ENCODE measurements around the gene EPB41L3. TPM values are rescaled to one million over a fixed set of nuclear protein-coding genes. Genes with fewer than 3 reads are reported as not detected.

Gene EPB41L3
- total RNA-seq, 5 donors from 2014 or later (not counting 1 experiment from before 2014, with no cell fraction given): 0.41 to 3.8 (median 3.6) TPM

DNA sequence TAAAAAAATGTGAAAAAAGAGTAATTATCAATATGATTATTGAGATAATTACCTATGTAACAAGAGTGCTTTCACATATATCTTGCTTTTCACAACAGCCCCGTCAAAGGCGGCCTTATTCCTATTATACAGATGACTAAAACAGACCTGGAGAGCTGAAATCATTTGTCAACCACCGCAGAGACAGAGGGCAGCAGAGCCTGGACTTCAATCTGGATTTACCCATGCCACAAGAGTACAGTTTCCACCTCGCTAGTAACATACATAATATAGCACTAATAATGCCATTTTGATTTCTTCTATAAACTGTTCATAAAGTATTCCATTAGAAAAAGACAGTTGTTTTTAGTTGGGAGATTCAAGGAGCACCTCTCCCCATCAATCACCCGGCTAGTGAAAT lies 121.8 kb downstream of the EPB41L3 start:
- peaks cover 0 to 6% of the 10 kb centered on the region in 2 experiments for H3K27me3 ChIP-seq (replicated peaks in 1 of 2; ENCODE audit: control insufficient read depth in 2 of 2, extremely low read depth in 1 of 2, insufficient read depth in 2 of 2, low read length in 1 of 2)
- H3K4me1 ChIP-seq (ENCODE audit: control insufficient read depth in 1 of 2, extremely low read depth in 1 of 2, insufficient read depth in 2 of 2, low read length in 2 of 2): no peaks in the 10 kb centered on the region
- no peaks in the 10 kb centered on the region for H3K9me3 ChIP-seq
- Mint-ChIP-seq H3K27ac (no peak overlapping the region), H3K4me3 (no peak overlapping the region), H3K36me3 (no peaks in the 10 kb centered on the region), H3K9me3 (no peaks in the 10 kb centered on the region), H3K27me3 (peaks cover 1 to 8% of the 10 kb centered on the region in 2 donors), H3K4me1 (no peaks in the 10 kb centered on the region)
- H3K36me3 ChIP-seq (ENCODE audit: control insufficient read depth in 2 of 2, extremely low read depth in 1 of 2, insufficient read depth in 1 of 2, low read length in 1 of 2): no peaks in the 10 kb centered on the region
- ATAC-seq (replicated peaks in 1 of 4): no peak
- H3K4me3 ChIP-seq (ENCODE audit: control insufficient read depth in 1 of 2, extremely low read depth in 1 of 2, low read length in 1 of 2): no peak overlapping the region
- WGBS (ENCODE audit: insufficient coverage): no CpG with 5 or more reads among the region's 5 CpGs
- ChIA-PET CTCF (no interaction called here), POLR2A (no interaction called here)
- no peak for DNase-seq
- H3K27ac ChIP-seq (ENCODE audit: low read length): no peak overlapping the region

DNA sequence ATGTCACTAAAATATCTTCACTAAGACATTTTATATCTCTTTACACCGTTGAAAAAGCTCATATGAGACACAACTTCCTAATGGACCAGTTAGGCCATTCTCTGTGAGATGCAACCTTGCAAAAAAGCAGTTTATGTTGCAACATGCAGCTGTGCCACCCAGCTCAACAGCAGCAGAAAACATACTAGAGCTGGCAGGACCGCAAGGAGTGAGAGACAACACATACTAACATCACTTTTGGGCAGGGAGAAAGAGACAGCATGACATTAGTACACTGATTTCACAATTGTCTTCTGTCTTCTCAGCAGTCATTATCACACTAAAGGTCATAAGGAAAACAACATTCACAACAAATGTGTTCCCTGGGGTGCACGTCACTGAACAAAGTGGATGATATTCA lies 122.9 kb downstream of the EPB41L3 start:
- peaks cover 2 to 11% of the 10 kb centered on the region in 2 donors for H3K27me3 Mint-ChIP-seq
- WGBS (ENCODE audit: insufficient coverage): 56% methylated on average over 2 of the region's 3 CpGs
- Histone ChIP-seq H3K27ac (ENCODE audit: low read length) (no peak overlapping the region), H3K4me3 (ENCODE audit: control insufficient read depth in 1 of 2, extremely low read depth in 1 of 2, low read length in 1 of 2) (no peak overlapping the region), H3K4me1 (ENCODE audit: control insufficient read depth in 1 of 2, extremely low read depth in 1 of 2, insufficient read depth in 2 of 2, low read length in 2 of 2) (no peaks in the 10 kb centered on the region), H3K9me3 (no peaks in the 10 kb centered on the region), H3K36me3 (ENCODE audit: control insufficient read depth in 2 of 2, extremely low read depth in 1 of 2, insufficient read depth in 1 of 2, low read length in 1 of 2) (no peaks in the 10 kb centered on the region), H3K27me3 (replicated peaks in 1 of 2; ENCODE audit: control insufficient read depth in 2 of 2, extremely low read depth in 1 of 2, insufficient read depth in 2 of 2, low read length in 1 of 2) (peaks cover 0 to 8% of the 10 kb centered on the region in 2 experiments)
- CTCF ChIA-PET: interaction anchor here (0.5 to 0.8 kb wide), 2 partner anchors 10 to 17 kb away, joined by 3 to 4 read pairs; no protein-coding TSS in a partner anchor
- no peaks in the 10 kb centered on the region for H3K9me3 Mint-ChIP-seq
- DNase-seq (no peak), ATAC-seq (replicated peaks in 1 of 4) (no peak)
- POLR2A ChIA-PET: no interaction called here
- no peaks in the 10 kb centered on the region for H3K36me3 Mint-ChIP-seq
- no peak overlapping the region for H3K4me3 Mint-ChIP-seq
- H3K27ac Mint-ChIP-seq: no peak overlapping the region
- no peaks in the 10 kb centered on the region for H3K4me1 Mint-ChIP-seq

DNA sequence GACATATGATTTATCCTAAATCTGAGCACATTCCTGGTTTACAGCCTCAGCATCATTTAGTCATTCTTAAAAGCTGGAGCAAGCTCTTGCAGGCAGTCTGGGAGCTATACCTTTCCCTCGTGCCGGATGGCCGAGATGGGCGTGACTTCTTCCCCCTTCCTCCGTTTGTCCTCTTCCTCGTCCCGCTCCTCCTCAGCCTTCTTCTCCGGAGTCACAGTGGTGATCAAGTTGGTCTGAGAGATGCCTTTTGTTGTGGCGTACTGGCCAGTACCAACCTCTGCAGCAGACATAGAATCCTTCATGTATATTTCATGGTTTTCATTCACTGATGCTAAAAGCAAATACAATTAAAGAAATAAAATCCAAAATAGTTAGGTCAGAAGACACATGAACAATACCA lies 124.2 kb downstream of the EPB41L3 start:
- H3K27ac Mint-ChIP-seq: no peak overlapping the region
- Histone ChIP-seq H3K36me3 (ENCODE audit: control insufficient read depth in 2 of 2, extremely low read depth in 1 of 2, insufficient read depth in 1 of 2, low read length in 1 of 2) (no peaks in the 10 kb centered on the region), H3K27ac (ENCODE audit: low read length) (no peak overlapping the region), H3K27me3 (replicated peaks in 1 of 2; ENCODE audit: control insufficient read depth in 2 of 2, extremely low read depth in 1 of 2, insufficient read depth in 2 of 2, low read length in 1 of 2) (peaks cover 0 to 11% of the 10 kb centered on the region in 2 experiments), H3K9me3 (no peaks in the 10 kb centered on the region), H3K4me1 (ENCODE audit: control insufficient read depth in 1 of 2, extremely low read depth in 1 of 2, insufficient read depth in 2 of 2, low read length in 2 of 2) (no peaks in the 10 kb centered on the region), H3K4me3 (ENCODE audit: control insufficient read depth in 1 of 2, extremely low read depth in 1 of 2, low read length in 1 of 2) (no peak overlapping the region)
- ChIA-PET CTCF (no interaction called here), POLR2A (no interaction called here)
- DNase-seq (no peak), ATAC-seq (replicated peaks in 1 of 4) (no peak)
- no peaks in the 10 kb centered on the region for H3K36me3 Mint-ChIP-seq
- H3K4me1 Mint-ChIP-seq: no peaks in the 10 kb centered on the region
- H3K4me3 Mint-ChIP-seq: no peak overlapping the region
- no CpG with 5 or more reads among the region's 9 CpGs for WGBS (ENCODE audit: insufficient coverage)
- H3K9me3 Mint-ChIP-seq: no peaks in the 10 kb centered on the region
- peaks cover 8 to 20% of the 10 kb centered on the region in 2 donors for H3K27me3 Mint-ChIP-seq

DNA sequence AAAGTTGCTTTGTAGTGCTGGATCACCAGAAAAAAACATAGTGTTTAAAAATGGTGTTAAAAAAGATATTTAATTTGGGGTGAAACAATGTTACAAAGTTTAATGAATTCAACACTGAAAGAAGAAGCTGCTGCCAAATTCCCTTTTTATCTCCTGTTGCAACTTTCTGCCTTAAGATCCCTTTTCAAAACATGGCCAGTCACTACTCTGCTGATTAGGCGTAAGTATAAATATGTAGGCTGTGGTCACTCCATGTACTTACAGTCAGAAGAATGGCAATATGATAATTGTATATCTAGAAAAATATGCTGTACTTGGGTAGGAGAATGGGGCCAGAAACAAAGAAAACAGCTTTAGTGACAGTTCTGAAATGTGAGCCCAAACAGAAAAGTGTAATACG lies 124.8 kb downstream of the EPB41L3 start:
- ATAC-seq (replicated peaks in 1 of 4): no peak
- H3K27ac Mint-ChIP-seq: no peak overlapping the region
- WGBS (ENCODE audit: insufficient coverage): no CpG with 5 or more reads among the region's 2 CpGs
- no peak overlapping the region for H3K27ac ChIP-seq (ENCODE audit: low read length)
- peaks cover 8 to 20% of the 10 kb centered on the region in 2 donors for H3K27me3 Mint-ChIP-seq
- H3K9me3 ChIP-seq: no peaks in the 10 kb centered on the region
- no peak overlapping the region for H3K4me3 ChIP-seq (ENCODE audit: control insufficient read depth in 1 of 2, extremely low read depth in 1 of 2, low read length in 1 of 2)
- peaks cover 0 to 11% of the 10 kb centered on the region in 2 experiments for H3K27me3 ChIP-seq (replicated peaks in 1 of 2; ENCODE audit: control insufficient read depth in 2 of 2, extremely low read depth in 1 of 2, insufficient read depth in 2 of 2, low read length in 1 of 2)
- H3K4me3 Mint-ChIP-seq: no peak overlapping the region
- no peaks in the 10 kb centered on the region for H3K36me3 Mint-ChIP-seq
- ChIA-PET POLR2A (no interaction called here), CTCF (no interaction called here)
- no peaks in the 10 kb centered on the region for H3K4me1 Mint-ChIP-seq
- H3K9me3 Mint-ChIP-seq: no peaks in the 10 kb centered on the region
- no peaks in the 10 kb centered on the region for H3K36me3 ChIP-seq (ENCODE audit: control insufficient read depth in 2 of 2, extremely low read depth in 1 of 2, insufficient read depth in 1 of 2, low read length in 1 of 2)
- DNase-seq: no peak
- no peaks in the 10 kb centered on the region for H3K4me1 ChIP-seq (ENCODE audit: control insufficient read depth in 1 of 2, extremely low read depth in 1 of 2, insufficient read depth in 2 of 2, low read length in 2 of 2)

DNA sequence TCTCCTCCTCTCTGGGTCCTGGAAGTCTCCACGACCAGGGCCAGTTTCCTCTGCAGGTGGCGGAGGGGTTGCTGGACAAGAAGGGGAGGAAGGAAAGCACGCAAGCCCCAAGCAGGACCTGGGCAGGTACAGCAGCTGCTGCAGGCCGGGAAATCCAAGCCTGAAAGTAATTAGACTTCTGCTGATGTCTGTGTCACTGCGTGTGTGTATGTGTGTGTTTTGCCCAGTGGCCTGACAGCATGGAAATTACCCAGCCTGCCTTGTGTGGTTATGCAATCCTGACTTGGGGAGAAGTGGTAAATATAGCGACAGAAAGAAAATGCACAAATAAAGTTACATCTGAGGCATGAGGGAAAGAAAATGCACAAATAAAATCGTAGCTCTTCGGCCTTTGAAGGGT lies 126.5 kb downstream of the EPB41L3 start:
- H3K27me3 Mint-ChIP-seq: peaks cover 8 to 20% of the 10 kb centered on the region in 2 donors
- no peak overlapping the region for H3K27ac Mint-ChIP-seq
- WGBS (ENCODE audit: insufficient coverage): 61% methylated on average over 8 of the region's 8 CpGs
- ChIA-PET CTCF (no interaction called here), POLR2A (no interaction called here)
- H3K9me3 Mint-ChIP-seq: no peaks in the 10 kb centered on the region
- Histone ChIP-seq H3K27me3 (replicated peaks in 1 of 2; ENCODE audit: control insufficient read depth in 2 of 2, extremely low read depth in 1 of 2, insufficient read depth in 2 of 2, low read length in 1 of 2) (peaks cover 0 to 11% of the 10 kb centered on the region in 2 experiments), H3K9me3 (no peaks in the 10 kb centered on the region), H3K36me3 (ENCODE audit: control insufficient read depth in 2 of 2, extremely low read depth in 1 of 2, insufficient read depth in 1 of 2, low read length in 1 of 2) (no peaks in the 10 kb centered on the region), H3K27ac (ENCODE audit: low read length) (no peak overlapping the region), H3K4me1 (ENCODE audit: control insufficient read depth in 1 of 2, extremely low read depth in 1 of 2, insufficient read depth in 2 of 2, low read length in 2 of 2) (no peaks in the 10 kb centered on the region), H3K4me3 (ENCODE audit: control insufficient read depth in 1 of 2, extremely low read depth in 1 of 2, low read length in 1 of 2) (no peak overlapping the region)
- no peaks in the 10 kb centered on the region for H3K36me3 Mint-ChIP-seq
- no peaks in the 10 kb centered on the region for H3K4me1 Mint-ChIP-seq
- ATAC-seq (replicated peaks in 1 of 4): no peak
- H3K4me3 Mint-ChIP-seq: no peak overlapping the region
- no peak for DNase-seq

DNA sequence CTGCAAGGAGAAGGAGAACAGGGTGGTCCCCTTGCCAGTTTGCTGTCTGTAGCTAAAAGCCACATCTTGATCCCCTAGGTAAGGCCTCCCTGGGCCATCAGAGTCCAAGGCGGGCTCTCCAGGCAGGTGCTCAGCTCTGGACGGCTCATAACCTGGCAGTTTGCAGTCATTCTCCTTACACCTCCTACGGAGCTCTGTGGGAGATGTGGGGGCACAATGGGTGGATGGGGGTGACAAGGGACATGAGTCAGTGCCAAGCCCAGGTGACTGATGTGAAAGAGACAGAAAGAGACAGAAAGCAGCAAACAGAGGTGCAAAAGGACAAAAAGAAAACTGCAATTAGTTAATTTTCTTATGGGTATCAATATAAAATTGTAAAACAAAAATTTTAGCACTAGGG lies 127.7 kb downstream of the EPB41L3 start:
- no CpG with 5 or more reads among the region's 3 CpGs for WGBS (ENCODE audit: insufficient coverage)
- H3K27ac Mint-ChIP-seq: no peak overlapping the region
- Histone ChIP-seq H3K27ac (ENCODE audit: low read length) (no peak overlapping the region), H3K4me3 (ENCODE audit: control insufficient read depth in 1 of 2, extremely low read depth in 1 of 2, low read length in 1 of 2) (no peak overlapping the region), H3K4me1 (ENCODE audit: control insufficient read depth in 1 of 2, extremely low read depth in 1 of 2, insufficient read depth in 2 of 2, low read length in 2 of 2) (no peaks in the 10 kb centered on the region), H3K27me3 (replicated peaks in 1 of 2; ENCODE audit: control insufficient read depth in 2 of 2, extremely low read depth in 1 of 2, insufficient read depth in 2 of 2, low read length in 1 of 2) (peaks cover 0 to 11% of the 10 kb centered on the region in 2 experiments), H3K9me3 (no peaks in the 10 kb centered on the region), H3K36me3 (ENCODE audit: control insufficient read depth in 2 of 2, extremely low read depth in 1 of 2, insufficient read depth in 1 of 2, low read length in 1 of 2) (no peaks in the 10 kb centered on the region)
- no peak overlapping the region for H3K4me3 Mint-ChIP-seq
- DNase-seq (no peak), ATAC-seq (replicated peaks in 1 of 4) (no peak)
- H3K36me3 Mint-ChIP-seq: no peaks in the 10 kb centered on the region
- no peaks in the 10 kb centered on the region for H3K9me3 Mint-ChIP-seq
- CTCF ChIA-PET: no interaction called here
- H3K27me3 Mint-ChIP-seq: peaks cover 8 to 20% of the 10 kb centered on the region in 2 donors
- POLR2A ChIA-PET: no interaction called here
- no peaks in the 10 kb centered on the region for H3K4me1 Mint-ChIP-seq

DNA sequence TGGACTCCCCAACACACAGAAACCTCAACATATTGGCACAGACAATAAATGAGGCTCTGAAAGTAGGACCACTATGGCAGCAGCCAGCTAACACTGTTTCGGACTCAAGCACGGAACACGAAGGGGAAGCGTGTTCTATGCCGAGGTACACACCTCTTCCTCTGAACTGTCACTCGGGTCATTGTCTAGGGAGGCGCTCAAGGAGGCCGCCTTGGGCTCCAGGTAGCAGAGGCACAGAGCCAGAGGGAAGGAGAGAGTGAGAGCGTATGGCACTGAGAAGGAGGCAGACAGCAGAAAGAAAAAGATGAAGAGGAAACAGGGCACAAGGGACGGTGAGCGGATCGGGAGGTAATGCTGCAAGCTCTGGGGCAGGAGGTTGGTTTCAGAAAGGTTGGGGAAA lies 128.1 kb downstream of the EPB41L3 start:
- Mint-ChIP-seq H3K4me1 (no peaks in the 10 kb centered on the region), H3K27ac (no peak overlapping the region), H3K36me3 (no peaks in the 10 kb centered on the region), H3K27me3 (peaks cover 8 to 20% of the 10 kb centered on the region in 2 donors), H3K4me3 (no peak overlapping the region), H3K9me3 (no peaks in the 10 kb centered on the region)
- Histone ChIP-seq H3K4me1 (ENCODE audit: control insufficient read depth in 1 of 2, extremely low read depth in 1 of 2, insufficient read depth in 2 of 2, low read length in 2 of 2) (no peaks in the 10 kb centered on the region), H3K9me3 (no peaks in the 10 kb centered on the region), H3K36me3 (ENCODE audit: control insufficient read depth in 2 of 2, extremely low read depth in 1 of 2, insufficient read depth in 1 of 2, low read length in 1 of 2) (no peaks in the 10 kb centered on the region), H3K27ac (ENCODE audit: low read length) (no peak overlapping the region), H3K27me3 (replicated peaks in 1 of 2; ENCODE audit: control insufficient read depth in 2 of 2, extremely low read depth in 1 of 2, insufficient read depth in 2 of 2, low read length in 1 of 2) (peaks cover 0 to 11% of the 10 kb centered on the region in 2 experiments), H3K4me3 (ENCODE audit: control insufficient read depth in 1 of 2, extremely low read depth in 1 of 2, low read length in 1 of 2) (no peak overlapping the region)
- 96% methylated on average over 11 of the region's 12 CpGs for WGBS (ENCODE audit: insufficient coverage)
- ChIA-PET CTCF (no interaction called here), POLR2A (no interaction called here)
- ATAC-seq (replicated peaks in 1 of 4): no peak
- no peak for DNase-seq

Data from T-cell (primary cell).